Adrenal gland (tissue), 12 donors: ENCODE measurements around the gene TIMM21. TPM values are rescaled to one million over a fixed set of nuclear protein-coding genes. Genes with fewer than 3 reads are reported as not detected.

Experiments
- DNase-seq, 7 donors: peaks; one replicate each; pipeline ENCODE4 v3.0.0-alpha.2; 2019 to 2020
- H3K27ac ChIP-seq, 5 donors: fragments of 200-600 bp; sonication (generic) in 4 of 5; 1 replicate in 3 of 5; 2 replicates in 2 of 5; pipeline versions ENCODE4 v1.5.1 to v1.8.0; 2016 to 2020; ENCODE audit warnings: mild to moderate bottlenecking in 1 of 5
- H3K27me3 ChIP-seq: fragments of 200-600 bp; 2 replicates; pipeline ENCODE4 v1.8.0; 2021
- H3K36me3 ChIP-seq, 2 donors: fragments of 200-600 bp; replicated peaks in 1 of 2; 1 replicate in 1 of 2; 2 replicates in 1 of 2; pipeline versions ENCODE4 v1.5.1 to v1.8.0; 2018 to 2022
- H3K4me1 ChIP-seq, 2 donors: fragments of 200-600 bp; replicated peaks in 1 of 2; 1 replicate in 1 of 2; 2 replicates in 1 of 2; pipeline versions ENCODE4 v1.5.1 to v1.8.0; 2018 to 2021
- H3K4me3 ChIP-seq, 4 donors: fragments of 200-600 bp; sonication (generic) in 3 of 4; one replicate each; pipeline ENCODE4 v1.5.1; 2016 to 2018
- H3K9me3 ChIP-seq, 3 donors: fragments of 200-600 bp; sonication (generic) in 1 of 3; replicated peaks in 1 of 3; 1 replicate in 2 of 3; 2 replicates in 1 of 3; pipeline versions ENCODE4 v1.5.1 to v1.8.0; 2016 to 2021
- POLR2A ChIP-seq, 2 donors: fragments of 450-650 bp; IDR thresholded peaks; one replicate each; pipeline ENCODE4 v1.6.1; 2017; ENCODE audit warnings: antibody characterized with exemption in 2 of 2, mild to moderate bottlenecking in 2 of 2, moderate library complexity in 1 of 2
- WGBS, 4 donors: extraction: QIAGEN DNeasy Blood & Tissue Kit in 2 of 4; methylation state at CpG; one replicate each; pipeline versions ENCODE4 v1.1.5 to v1.1.7; 2013 to 2017; 5-methylcytosine and 5-hydroxymethylcytosine counted together
- intact Hi-C, 2 donors: fragments of 100-400 bp; cut with DNase I; formaldehyde crosslinking; loops; one replicate each; pipeline versions ENCODE4 v1.14.1 to v1.15.0; 2022 to 2023
- polyA plus RNA-seq, 3 donors: library from polyadenylated mRNA; stranded (reverse); fragments of 200-250 nt in 2 of 3; fragments of 350-450 nt in 1 of 3; fragmentation: Illumina TruSeq in 1 of 3; extraction: RNeasy Lipid Tissue Mini Kit (QIAGEN cat#74804) in 1 of 3; gene quantifications; one replicate each; pipeline ENCODE4 v1.2.3, GENCODE V29; 2013 to 2014
- total RNA-seq, 9 donors: library from RNA; depleted of rRNA in 4 of 9; stranded (reverse); fragments of >200 nt in 4 of 9; fragments of 120-200 nt in 1 of 9; fragmentation: NEBNext Ultra II Directional in 1 of 9; extraction: Animal tissue kit (Norgen Biotek cat#: 25700) in 1 of 9; gene quantifications; one replicate each; pipeline versions ENCODE4 v1.1.0 to v1.2.4, GENCODE V29; 2013 to 2023
- TF ChIP-seq, protein P1 (sequence below), 6 experiments: fragments of 450-650 bp in 4 of 6; fragments of 200-600 bp in 2 of 6; sonication (generic) in 1 of 6; IDR thresholded peaks; 1 replicate in 5 of 6; 2 replicates in 1 of 6; pipeline versions ENCODE4 v1.5.1 to v1.8.0; 2016 to 2021; ENCODE audit warnings: antibody characterized with exemption in 6 of 6, mild to moderate bottlenecking in 2 of 6, moderate library complexity in 1 of 6
- donor health status: healthy with polysubstance abuse.
- donor health status: Bipolar disorder and iron deficiency.
- donor health status: DM: yes; HTN: yes; CAD: no.
- donor health status: DM: no; HTN: no; CAD: no.
- donor health status: DM: no; HTN: no; CAD: no.
- donor health status: DM: yes; HTN: yes; CAD: no.

The TIMM21 gene
- total and polyA plus RNA-seq, 12 donors: 7.1 to 102 (median 34.2) TPM

DNA sequence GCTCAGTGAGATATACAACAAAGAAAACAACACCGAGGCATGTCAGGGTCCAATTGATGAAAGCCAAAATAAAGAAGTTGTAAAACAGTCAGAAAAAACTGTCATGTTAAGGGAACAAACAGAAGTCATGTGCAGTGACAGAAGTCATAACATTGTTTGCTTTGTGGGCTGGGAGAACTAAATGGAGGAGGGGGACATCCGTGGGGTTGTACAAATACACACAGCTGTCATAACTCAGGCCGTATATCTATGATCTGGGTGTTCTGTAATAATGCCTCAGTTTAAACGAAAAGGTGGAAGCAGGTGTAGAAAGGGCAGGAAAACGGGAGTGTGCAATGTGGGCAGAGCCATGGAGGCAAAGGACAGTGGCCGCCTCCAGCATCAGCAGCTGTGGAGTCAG, 27.3 kb downstream of the TIMM21 start:
- H3K4me1 ChIP-seq: no peaks in the 10 kb centered on the region
- TF ChIP-seq, protein P1, sequence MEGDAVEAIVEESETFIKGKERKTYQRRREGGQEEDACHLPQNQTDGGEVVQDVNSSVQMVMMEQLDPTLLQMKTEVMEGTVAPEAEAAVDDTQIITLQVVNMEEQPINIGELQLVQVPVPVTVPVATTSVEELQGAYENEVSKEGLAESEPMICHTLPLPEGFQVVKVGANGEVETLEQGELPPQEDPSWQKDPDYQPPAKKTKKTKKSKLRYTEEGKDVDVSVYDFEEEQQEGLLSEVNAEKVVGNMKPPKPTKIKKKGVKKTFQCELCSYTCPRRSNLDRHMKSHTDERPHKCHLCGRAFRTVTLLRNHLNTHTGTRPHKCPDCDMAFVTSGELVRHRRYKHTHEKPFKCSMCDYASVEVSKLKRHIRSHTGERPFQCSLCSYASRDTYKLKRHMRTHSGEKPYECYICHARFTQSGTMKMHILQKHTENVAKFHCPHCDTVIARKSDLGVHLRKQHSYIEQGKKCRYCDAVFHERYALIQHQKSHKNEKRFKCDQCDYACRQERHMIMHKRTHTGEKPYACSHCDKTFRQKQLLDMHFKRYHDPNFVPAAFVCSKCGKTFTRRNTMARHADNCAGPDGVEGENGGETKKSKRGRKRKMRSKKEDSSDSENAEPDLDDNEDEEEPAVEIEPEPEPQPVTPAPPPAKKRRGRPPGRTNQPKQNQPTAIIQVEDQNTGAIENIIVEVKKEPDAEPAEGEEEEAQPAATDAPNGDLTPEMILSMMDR (IDR thresholded peaks at IDR 0.05): no peak
- TF ChIP-seq POLR2A (IDR thresholded peaks at IDR 0.05): no peak
- H3K27ac ChIP-seq: no peak overlapping the region
- H3K27me3 ChIP-seq: peaks cover 7% of the 10 kb centered on the region
- H3K9me3 ChIP-seq: no peaks in the 10 kb centered on the region
- DNase-seq: no peak
- intact Hi-C loops: no loop called here
- no peaks in the 10 kb centered on the region for H3K36me3 ChIP-seq
- 58 to 71% (median 64%) methylated on average over 6 of the region's 6 CpGs for WGBS, 4 donors
- H3K4me3 ChIP-seq: no peak overlapping the region

DNA sequence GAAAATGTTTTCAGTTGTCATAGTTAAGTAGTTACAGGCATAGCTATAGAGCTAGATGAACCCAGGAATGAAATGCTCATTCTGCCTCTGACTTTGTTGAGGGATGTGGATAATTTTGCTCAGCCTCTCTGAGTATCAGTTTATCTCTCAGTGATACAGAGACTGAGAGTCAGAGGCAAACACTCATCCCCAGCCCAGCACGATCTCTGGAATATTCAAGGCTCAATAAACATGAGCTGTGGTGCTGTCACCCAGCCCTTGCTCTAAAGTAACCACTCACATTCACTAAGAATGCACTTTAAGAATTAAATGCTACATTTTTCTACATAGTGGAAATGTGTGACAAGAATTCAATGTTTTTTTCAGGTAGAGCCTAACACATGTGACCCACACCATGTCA, 30.6 kb downstream of the TIMM21 start:
- WGBS, 4 donors: 59 to 82% (median 75%) methylated on average over 1 of the region's 1 CpG
- Histone ChIP-seq H3K9me3 (no peaks in the 10 kb centered on the region), H3K36me3 (no peaks in the 10 kb centered on the region), H3K4me1 (no peaks in the 10 kb centered on the region), H3K27ac (no peak overlapping the region), H3K4me3 (no peak overlapping the region), H3K27me3 (peaks cover 17% of the 10 kb centered on the region)
- TF ChIP-seq, protein P1 (IDR thresholded peaks at IDR 0.05): no peak
- intact Hi-C loops: no loop called here
- no peak for DNase-seq

DNA sequence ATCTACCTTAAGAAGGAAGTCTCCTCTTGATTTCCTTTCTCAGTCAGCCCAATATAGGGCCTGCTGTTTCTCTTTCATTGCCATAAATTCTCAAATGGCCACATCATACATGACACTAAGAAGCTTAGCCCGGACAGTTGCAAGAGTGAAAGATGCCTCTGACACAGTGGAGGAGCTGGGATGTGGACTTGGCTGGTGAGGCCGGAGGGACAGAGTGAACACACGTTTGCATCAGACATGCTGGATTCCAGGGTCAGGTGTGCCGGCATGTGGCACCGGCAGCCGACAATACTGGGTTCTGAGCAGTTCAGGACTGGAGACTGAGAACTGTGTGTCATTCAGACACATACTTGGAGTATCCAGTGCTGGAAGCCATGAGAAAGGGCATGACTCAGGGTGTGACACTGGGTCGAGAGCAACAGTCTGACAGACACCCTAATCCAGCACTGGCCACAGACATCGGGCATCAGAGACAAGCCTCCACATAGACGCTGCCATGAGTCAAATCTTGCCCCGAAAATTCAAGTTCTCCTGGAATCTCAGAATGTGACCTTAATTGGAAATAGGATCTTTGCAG, 31.4 kb downstream of the TIMM21 start:
- no peaks in the 10 kb centered on the region for H3K4me1 ChIP-seq
- intact Hi-C loops: no loop called here
- no peaks in the 10 kb centered on the region for H3K36me3 ChIP-seq
- H3K4me3 ChIP-seq: no peak overlapping the region
- no peak for DNase-seq
- H3K27ac ChIP-seq: no peak overlapping the region
- TF ChIP-seq, protein P1 (IDR thresholded peaks at IDR 0.05): no peak
- TF ChIP-seq POLR2A (IDR thresholded peaks at IDR 0.05): no peak
- 75 to 85% (median 77%) methylated on average over 8 to 10 of the region's 10 CpGs for WGBS, 4 donors
- H3K9me3 ChIP-seq: no peaks in the 10 kb centered on the region
- peaks cover 23% of the 10 kb centered on the region for H3K27me3 ChIP-seq

DNA sequence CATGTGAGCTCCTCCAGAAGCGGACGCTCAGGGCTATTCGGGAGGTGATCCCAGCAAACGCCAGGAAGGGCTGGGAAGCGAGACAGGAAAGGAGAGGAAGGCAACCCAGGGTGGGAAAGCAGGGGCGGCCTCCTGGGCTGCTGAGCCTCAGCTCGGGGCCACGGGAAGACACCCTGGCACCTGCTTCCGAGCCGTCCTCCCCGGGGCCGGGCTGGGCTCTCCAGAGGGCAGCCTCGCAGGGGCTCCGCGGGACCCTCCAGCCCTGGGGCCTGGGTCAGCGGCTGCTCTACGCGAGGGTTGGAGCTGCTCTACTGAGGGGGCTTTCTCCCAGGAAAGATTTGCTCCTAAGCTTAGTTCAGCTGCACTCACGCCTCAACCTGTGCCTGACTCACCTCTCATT, 34.0 kb downstream of the TIMM21 start:
- H3K9me3 ChIP-seq: no peaks in the 10 kb centered on the region
- H3K36me3 ChIP-seq: no peaks in the 10 kb centered on the region
- H3K27ac ChIP-seq: no peak overlapping the region
- peaks cover 17% of the 10 kb centered on the region for H3K27me3 ChIP-seq
- no peak overlapping the region for H3K4me3 ChIP-seq
- 85 to 92% (median 88%) methylated on average over 6 to 19 of the region's 19 CpGs for WGBS, 4 donors
- no peaks in the 10 kb centered on the region for H3K4me1 ChIP-seq
- TF ChIP-seq POLR2A (IDR thresholded peaks at IDR 0.05): no peak
- TF ChIP-seq, protein P1 (IDR thresholded peaks at IDR 0.05): no peak
- DNase-seq: no peak
- intact Hi-C loops: no loop called here
